Muscle of back (tissue), 13 donors: Measurements from ENCODE around the gene SPDYE3. TPM values are rescaled to one million over a fixed set of nuclear protein-coding genes. Genes with fewer than 3 reads are reported as not detected.
"Not testable (repeated sequence)": the region's sequence is repeated elsewhere in the genome, so short reads cannot be mapped to it uniquely, and the experiment has no call there.

Experiments used
- DNase-seq, 3 donors: peaks; one replicate each; pipeline versions ENCODE4 v3.0.0 to v3.0.0-alpha.2; 2013
- long read RNA-seq, 9 donors: transcript quantifications; one replicate each; lab custom pipeline, GENCODE V29; 2026
- polyA plus RNA-seq, 10 donors: library from polyadenylated mRNA; unstranded; fragments of 120-200 nt; gene quantifications; one replicate each; pipeline ENCODE4 v1.2.1, GENCODE V29; 2013; ENCODE audit not compliant: insufficient read length in 10 of 10

The SPDYE3 gene
- polyA plus RNA-seq, result 1 to 10 TPM; 4.4 to 7.2 (median 5.6) TPM
- long read RNA-seq, donor 1, partial matches to known transcripts, result 5 of 5 reads
- long read RNA-seq, donor 1, other reads (novel, unspliced or antisense), result 0 of 5 reads
- long read RNA-seq, donor 2, result 0 reads
- long read RNA-seq, donor 3, result 0 reads
- long read RNA-seq, donor 4, partial matches to known transcripts, result 5 of 5 reads
- long read RNA-seq, donor 4, other reads (novel, unspliced or antisense), result 0 of 5 reads
- long read RNA-seq, donor 5, result 0 reads
- long read RNA-seq, donor 6, result 0 reads
- long read RNA-seq, donor 7, result 0 reads
- long read RNA-seq, donor 8, result 0 reads
- long read RNA-seq, donor 9, result 0 reads

- not testable (repeated sequence) for DNase-seq
Observed at GRCh38 chr7:100307402-100307801, at the start of gene SPDYE3. SPDYE3 (plus strand) TSS chr7:100307702; CDS start chr7:100307886, 184 bp downstream.

- not testable (repeated sequence) for DNase-seq
Observed at GRCh38 chr7:100259984-100260383, 47.5 kb upstream of the SPDYE3 start.

DNA sequence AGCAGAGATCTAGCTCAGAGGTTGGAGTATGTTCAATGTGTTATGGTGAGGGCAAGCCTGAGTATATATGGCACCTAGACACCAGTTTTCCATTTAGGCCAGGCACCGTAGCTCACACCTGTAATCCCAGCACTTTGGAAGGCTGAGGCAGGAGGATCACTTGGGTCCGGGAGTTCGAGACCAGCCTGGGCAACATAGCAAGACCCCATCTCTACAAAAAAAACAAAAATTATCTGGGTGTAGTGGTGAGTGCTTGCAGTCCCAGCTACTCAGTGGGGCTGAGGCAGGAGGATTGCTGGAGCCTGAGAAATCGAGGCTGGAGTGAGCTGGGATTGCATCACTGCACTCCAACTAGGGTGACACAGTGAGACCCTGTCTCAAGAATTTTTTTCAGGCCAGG lies 44.6 kb upstream of the SPDYE3 start:
- DNase-seq, result not testable (repeated sequence)

GRCh38 chr7:100264223-100264622 lies 43.3 kb upstream of the SPDYE3 start:
- not testable (repeated sequence) for DNase-seq

- not testable (repeated sequence) for DNase-seq
Observed at GRCh38 chr7:100264669-100265165, 42.8 kb upstream of the SPDYE3 start.

GRCh38 chr7:100265851-100266250 lies 41.7 kb upstream of the SPDYE3 start:
- DNase-seq, result not testable (repeated sequence)

- no peak for DNase-seq
Observed at GRCh38 chr7:100266576-100267354, 40.7 kb upstream of the SPDYE3 start.

- DNase-seq, result no peak
Observed at GRCh38 chr7:100267648-100268047, 39.9 kb upstream of the SPDYE3 start.

DNA sequence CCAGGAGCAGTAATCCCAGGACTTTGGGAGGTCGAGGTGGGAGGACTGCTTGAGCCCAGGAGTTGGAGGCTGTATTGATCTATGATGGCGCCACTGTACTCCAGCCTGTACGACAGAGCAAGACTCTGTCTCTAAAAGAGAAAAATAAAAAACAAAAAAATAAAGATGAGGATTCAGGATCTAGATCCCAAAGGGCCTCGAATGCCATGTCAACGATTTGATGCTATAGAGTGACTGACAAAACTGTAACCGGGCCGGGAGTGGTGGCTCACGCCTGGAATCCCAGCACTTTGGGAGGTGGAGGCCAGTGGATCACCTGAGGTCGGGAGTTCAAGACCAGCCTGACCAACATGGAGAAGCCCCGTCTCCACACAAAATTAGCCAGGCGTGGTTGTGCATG lies 38.6 kb upstream of the SPDYE3 start:
- not testable (repeated sequence) for DNase-seq

DNA sequence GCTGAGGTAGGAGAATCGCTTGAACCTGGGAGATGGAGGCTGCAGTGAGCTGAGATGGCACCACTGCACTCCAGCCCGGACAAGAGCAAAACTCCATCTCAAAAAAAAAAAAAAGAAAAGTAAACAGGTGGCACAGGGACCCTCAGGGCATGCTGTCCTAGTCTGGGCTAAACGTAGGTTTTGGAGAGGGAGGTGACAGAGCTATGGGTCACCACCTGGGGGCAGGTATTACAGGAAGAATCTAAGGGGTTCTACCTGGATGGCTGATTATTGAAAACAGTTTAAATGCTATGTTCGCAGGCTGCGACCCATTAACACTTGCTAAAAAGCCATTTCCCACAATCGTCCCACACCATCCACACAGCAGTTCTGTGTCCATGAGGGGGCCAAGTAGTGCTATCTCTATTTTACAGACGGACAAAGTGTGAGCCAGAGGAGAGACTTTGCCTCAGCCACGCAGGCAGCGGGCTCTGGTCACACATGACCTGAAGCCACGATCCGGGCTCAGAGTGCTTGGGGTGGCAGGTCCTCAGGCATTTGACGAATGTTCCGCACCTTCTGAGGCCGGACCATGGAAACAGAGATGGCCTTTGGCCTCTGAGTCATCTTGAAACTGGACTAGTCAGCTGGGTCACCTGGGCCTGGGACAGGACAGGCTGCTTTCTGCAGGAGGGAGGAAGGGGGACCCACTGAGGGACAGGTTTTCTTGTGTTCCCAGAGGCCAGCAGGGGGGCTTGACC lies 38.0 kb upstream of the SPDYE3 start:
- DNase-seq, result not testable (repeated sequence)

GRCh38 chr7:100270046-100270918 lies 37.2 kb upstream of the SPDYE3 start:
- peak in 1 of 3 donors; percentile 24 for DNase-seq

DNA sequence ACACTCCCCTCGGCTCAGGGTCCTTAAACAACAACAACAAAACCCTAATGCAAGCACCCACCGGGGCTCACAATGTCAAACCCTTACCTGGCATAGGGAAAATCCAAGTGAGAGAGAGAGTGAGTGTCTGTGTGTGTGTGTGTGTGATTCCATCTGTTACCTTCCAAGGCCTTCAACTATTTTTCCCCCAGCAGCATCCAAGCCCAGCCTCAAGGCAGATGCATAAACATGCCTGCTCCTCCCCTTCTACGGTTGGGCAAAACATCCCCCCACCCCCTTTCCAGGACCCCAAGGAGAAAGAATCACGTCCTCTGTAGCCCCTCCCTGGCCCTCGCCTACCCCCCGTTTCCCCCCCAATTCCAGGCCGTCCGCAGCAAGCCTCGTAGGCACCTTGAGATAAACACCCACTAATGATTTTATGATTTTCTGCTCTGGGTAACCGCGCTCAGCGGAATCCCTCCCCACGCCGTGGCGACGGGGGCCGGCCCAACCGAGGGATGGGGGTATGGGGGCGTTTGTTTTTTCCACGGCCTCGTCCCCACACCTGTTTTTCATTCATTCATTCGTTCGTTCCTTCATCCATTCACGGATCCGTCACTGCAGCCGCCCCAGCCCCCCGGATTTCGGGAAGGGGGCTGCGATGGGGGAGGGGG lies 36.4 kb upstream of the SPDYE3 start:
- DNase-seq, result peak; percentile 4 to 61 (median 11)

- DNase-seq, result peak; percentile 94 to 98 (median 98)
Observed at GRCh38 chr7:100271716-100272537, 35.6 kb upstream of the SPDYE3 start.

DNA sequence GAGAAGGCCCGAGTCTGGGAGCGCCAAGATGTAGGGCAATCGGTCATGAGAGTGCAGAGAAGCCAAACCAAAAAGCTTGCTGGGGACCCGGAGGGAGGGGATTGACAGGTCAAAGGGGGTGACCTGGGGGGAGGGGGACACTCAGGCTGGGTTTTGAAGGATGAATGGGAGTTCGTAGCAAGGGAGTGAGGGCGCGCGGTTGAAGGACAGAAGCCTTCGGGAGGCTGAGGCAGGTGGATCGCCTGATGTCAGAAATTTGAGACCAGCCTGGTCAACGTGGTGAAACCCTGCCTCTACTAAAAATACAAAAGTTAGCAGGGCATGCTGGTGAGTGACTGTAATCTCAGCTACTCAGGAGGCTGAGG lies 35.0 kb upstream of the SPDYE3 start:
- DNase-seq, result peak in 1 of 3 donors; percentile 5

- no peak for DNase-seq
Observed at GRCh38 chr7:100275120-100275519, 32.4 kb upstream of the SPDYE3 start.

- DNase-seq, result not testable (repeated sequence)
Observed at GRCh38 chr7:100276126-100276525, 31.4 kb upstream of the SPDYE3 start.

- DNase-seq, result not testable (repeated sequence)
Observed at GRCh38 chr7:100282069-100282608, 25.4 kb upstream of the SPDYE3 start.

- DNase-seq, result not testable (repeated sequence)
Observed at GRCh38 chr7:100283147-100283546, 24.4 kb upstream of the SPDYE3 start.
